Measurements from ENCODE around the gene GCAT.

GCAT gene

GRCh38 chr22:37807410-37808293, at the start of gene GCAT:
Gene GCAT (plus strand): TSS chr22:37807934. CDS start chr22:37807968, 34 bp downstream.
- Histone ChIP-seq H3K27ac (peak within 1 kb of the TSS; percentile 69 to 83), H3K36me3 (no peaks in the 10 kb centered on the region), H3K4me3 (peak within 1 kb of the TSS; percentile 51 to 60), H3K27me3 (peaks cover 0 to 2% of the 10 kb centered on the region in 2 donors), H3K4me1 (peaks cover 0 to 63% (median 41%) of the 10 kb centered on the region in 4 donors), H3K9me3 (no peaks in the 10 kb centered on the region)
- intact Hi-C loops (cut with DNase I; ENCODE audit: low total_unique reads), result no loop called here
- DNase-seq, result peak; percentile 95 to 98
- no peak for TF ChIP-seq CTCF (IDR thresholded peaks at IDR 0.05)

- no peaks in the 10 kb centered on the region for H3K9me3 ChIP-seq
- intact Hi-C loops (cut with DNase I; ENCODE audit: low total_unique reads), result loop anchor here (10.0 kb wide), 1 partner anchor 74 kb away; the partner anchor contains the start of gene NOL12
- H3K4me1 ChIP-seq, result peaks cover 0 to 7% (median 3%) of the 10 kb centered on the region in 4 donors
- DNase-seq, result no peak
- H3K27ac ChIP-seq, result no peak overlapping the region
- TF ChIP-seq CTCF (IDR thresholded peaks at IDR 0.05), result no peak
- H3K36me3 ChIP-seq, result peaks cover 35 to 92% (median 84%) of the 10 kb centered on the region in 3 donors
- H3K27me3 ChIP-seq, result no peaks in the 10 kb centered on the region
- no peak overlapping the region for H3K4me3 ChIP-seq
These were observed 49.0 kb upstream of the GCAT start for GRCh38 chr22:37758694-37759093.

- Histone ChIP-seq H3K9me3 (no peaks in the 10 kb centered on the region), H3K27ac (no peak overlapping the region), H3K27me3 (no peaks in the 10 kb centered on the region), H3K36me3 (peaks cover 35 to 97% (median 82%) of the 10 kb centered on the region in 3 donors), H3K4me3 (no peak overlapping the region), H3K4me1 (peaks cover 0 to 1% (median 0%) of the 10 kb centered on the region in 4 donors)
- no peak for TF ChIP-seq CTCF (IDR thresholded peaks at IDR 0.05)
- intact Hi-C loops (cut with DNase I; ENCODE audit: low total_unique reads), result loop anchor here (10.0 kb wide), 1 partner anchor 74 kb away; the partner anchor contains the start of gene NOL12
- DNase-seq, result no peak
These were observed 48.5 kb upstream of the GCAT start for GRCh38 chr22:37759281-37759680.

DNA sequence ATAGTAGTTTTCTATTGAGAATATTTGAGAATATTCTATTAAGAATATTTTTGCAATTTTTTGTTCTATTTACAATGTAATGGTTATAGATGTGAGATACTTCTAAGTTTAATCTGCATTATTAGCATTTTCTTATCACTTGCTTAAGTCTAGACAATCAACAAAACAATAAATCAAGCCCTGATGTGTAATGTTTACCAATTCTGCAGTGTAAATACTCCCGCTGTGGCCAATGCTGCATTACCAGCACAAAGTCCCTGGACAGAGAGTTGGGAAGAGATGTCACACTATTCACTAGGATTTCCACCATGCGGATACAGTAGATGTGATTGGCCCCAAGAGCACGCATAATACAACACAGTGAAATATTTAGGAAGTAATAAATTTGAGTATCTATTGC, 47.6 kb upstream of the GCAT start:
- TF ChIP-seq CTCF (IDR thresholded peaks at IDR 0.05), result no peak
- no peaks in the 10 kb centered on the region for H3K4me1 ChIP-seq
- no peak overlapping the region for H3K27ac ChIP-seq
- H3K27me3 ChIP-seq, result no peaks in the 10 kb centered on the region
- no peak for DNase-seq
- intact Hi-C loops (cut with DNase I; ENCODE audit: low total_unique reads), result no loop called here
- no peaks in the 10 kb centered on the region for H3K9me3 ChIP-seq
- peaks cover 35 to 88% (median 75%) of the 10 kb centered on the region in 3 donors for H3K36me3 ChIP-seq
- no peak overlapping the region for H3K4me3 ChIP-seq

GRCh38 chr22:37762389-37762836, 45.3 kb upstream of the GCAT start:
- TF ChIP-seq CTCF (IDR thresholded peaks at IDR 0.05), result no peak
- Histone ChIP-seq H3K36me3 (peaks cover 25 to 86% (median 67%) of the 10 kb centered on the region in 3 donors), H3K27ac (no peak overlapping the region), H3K27me3 (no peaks in the 10 kb centered on the region), H3K4me3 (no peak overlapping the region), H3K9me3 (no peaks in the 10 kb centered on the region), H3K4me1 (no peaks in the 10 kb centered on the region)
- DNase-seq, result no peak
- intact Hi-C loops (cut with DNase I; ENCODE audit: low total_unique reads), result no loop called here

Measured in tibial artery (tissue), 4 donors.